ENCODE results near the gene ATP8A2.

ATP8A2 gene

GRCh38 chr13:25901460-25902376 is 529.9 kb downstream of the ATP8A2 start:
- no peak for DNase-seq

- no peak for DNase-seq
Observed at GRCh38 chr13:25902455-25902854, 530.7 kb downstream of the ATP8A2 start.

GRCh38 chr13:25902891-25903341 is 531.1 kb downstream of the ATP8A2 start:
- DNase-seq = no peak

- DNase-seq = no peak
Observed at GRCh38 chr13:25904830-25905229, 533.1 kb downstream of the ATP8A2 start.

- DNase-seq = no peak
Observed at GRCh38 chr13:25905611-25906010, 533.8 kb downstream of the ATP8A2 start.

- DNase-seq = no peak
Observed at GRCh38 chr13:25906191-25906661, 534.5 kb downstream of the ATP8A2 start.

- peak; percentile 40 for DNase-seq
Observed at GRCh38 chr13:25908366-25908765, 536.6 kb downstream of the ATP8A2 start.

GRCh38 chr13:25910243-25910642 is 538.5 kb downstream of the ATP8A2 start:
- no peak for DNase-seq

GRCh38 chr13:25910991-25911419 is 539.2 kb downstream of the ATP8A2 start:
- DNase-seq = no peak

GRCh38 chr13:25912961-25913360 is 541.2 kb downstream of the ATP8A2 start:
- no peak for DNase-seq

- no peak for DNase-seq
Observed at GRCh38 chr13:25915840-25916518, 544.2 kb downstream of the ATP8A2 start.

- DNase-seq = no peak
Observed at GRCh38 chr13:25920277-25920676, 548.5 kb downstream of the ATP8A2 start.

GRCh38 chr13:25920931-25921330 is 549.2 kb downstream of the ATP8A2 start:
- no peak for DNase-seq

GRCh38 chr13:25922376-25922775 is 550.6 kb downstream of the ATP8A2 start:
- peak; percentile 54 for DNase-seq

- no peak for DNase-seq
Observed at GRCh38 chr13:25923217-25924085, 551.7 kb downstream of the ATP8A2 start.

GRCh38 chr13:25927363-25927762 is 555.6 kb downstream of the ATP8A2 start:
- DNase-seq = no peak

GRCh38 chr13:25927932-25928331 is 556.2 kb downstream of the ATP8A2 start:
- DNase-seq = peak; percentile 68

GRCh38 chr13:25928941-25929505 is 557.2 kb downstream of the ATP8A2 start:
- peak; percentile 38 for DNase-seq

GRCh38 chr13:25929816-25930215 is 558.0 kb downstream of the ATP8A2 start:
- DNase-seq = no peak

- no peak for DNase-seq
Observed at GRCh38 chr13:25930653-25931052, 558.9 kb downstream of the ATP8A2 start.

GRCh38 chr13:25932365-25932764 is 560.6 kb downstream of the ATP8A2 start:
- no peak for DNase-seq

GRCh38 chr13:25933520-25933919 is 561.7 kb downstream of the ATP8A2 start:
- no peak for DNase-seq

Data from femur (tissue), 1 donor.